ENCODE results near the gene HMCES.
"Not testable (repeated sequence)": the region's sequence is repeated elsewhere in the genome, so short reads cannot be mapped to it uniquely, and the experiment has no call there.

GRCh38 chr3:129264994-129265393 is 13.7 kb upstream of the HMCES start:
- TF ChIP-seq, protein P1, sequence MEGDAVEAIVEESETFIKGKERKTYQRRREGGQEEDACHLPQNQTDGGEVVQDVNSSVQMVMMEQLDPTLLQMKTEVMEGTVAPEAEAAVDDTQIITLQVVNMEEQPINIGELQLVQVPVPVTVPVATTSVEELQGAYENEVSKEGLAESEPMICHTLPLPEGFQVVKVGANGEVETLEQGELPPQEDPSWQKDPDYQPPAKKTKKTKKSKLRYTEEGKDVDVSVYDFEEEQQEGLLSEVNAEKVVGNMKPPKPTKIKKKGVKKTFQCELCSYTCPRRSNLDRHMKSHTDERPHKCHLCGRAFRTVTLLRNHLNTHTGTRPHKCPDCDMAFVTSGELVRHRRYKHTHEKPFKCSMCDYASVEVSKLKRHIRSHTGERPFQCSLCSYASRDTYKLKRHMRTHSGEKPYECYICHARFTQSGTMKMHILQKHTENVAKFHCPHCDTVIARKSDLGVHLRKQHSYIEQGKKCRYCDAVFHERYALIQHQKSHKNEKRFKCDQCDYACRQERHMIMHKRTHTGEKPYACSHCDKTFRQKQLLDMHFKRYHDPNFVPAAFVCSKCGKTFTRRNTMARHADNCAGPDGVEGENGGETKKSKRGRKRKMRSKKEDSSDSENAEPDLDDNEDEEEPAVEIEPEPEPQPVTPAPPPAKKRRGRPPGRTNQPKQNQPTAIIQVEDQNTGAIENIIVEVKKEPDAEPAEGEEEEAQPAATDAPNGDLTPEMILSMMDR (IDR thresholded peaks at IDR 0.05): not testable (repeated sequence)
- not testable (repeated sequence) for TF ChIP-seq TEAD4 (IDR thresholded peaks at IDR 0.05; ENCODE audit: borderline replicate concordance, insufficient read depth); POLR2AphosphoS5 (IDR thresholded peaks at IDR 0.05; ENCODE audit: low read depth, low read length); SMC3 (IDR thresholded peaks at IDR 0.05; ENCODE audit: low read depth, low read length); NRF1 (IDR thresholded peaks at IDR 0.05; ENCODE audit: low read depth, low read length); MAX (IDR thresholded peaks at IDR 0.05; ENCODE audit: low read depth); GABPA (IDR thresholded peaks at IDR 0.05; ENCODE audit: low read depth); EP300 (IDR thresholded peaks at IDR 0.05; ENCODE audit: borderline replicate concordance in 1 of 2, low read depth in 1 of 2, low read length in 1 of 2); RCOR1 (IDR thresholded peaks at IDR 0.05; ENCODE audit: low read length); YY1 (IDR thresholded peaks at IDR 0.05; ENCODE audit: low read depth)
- TF ChIP-seq, protein P2, sequence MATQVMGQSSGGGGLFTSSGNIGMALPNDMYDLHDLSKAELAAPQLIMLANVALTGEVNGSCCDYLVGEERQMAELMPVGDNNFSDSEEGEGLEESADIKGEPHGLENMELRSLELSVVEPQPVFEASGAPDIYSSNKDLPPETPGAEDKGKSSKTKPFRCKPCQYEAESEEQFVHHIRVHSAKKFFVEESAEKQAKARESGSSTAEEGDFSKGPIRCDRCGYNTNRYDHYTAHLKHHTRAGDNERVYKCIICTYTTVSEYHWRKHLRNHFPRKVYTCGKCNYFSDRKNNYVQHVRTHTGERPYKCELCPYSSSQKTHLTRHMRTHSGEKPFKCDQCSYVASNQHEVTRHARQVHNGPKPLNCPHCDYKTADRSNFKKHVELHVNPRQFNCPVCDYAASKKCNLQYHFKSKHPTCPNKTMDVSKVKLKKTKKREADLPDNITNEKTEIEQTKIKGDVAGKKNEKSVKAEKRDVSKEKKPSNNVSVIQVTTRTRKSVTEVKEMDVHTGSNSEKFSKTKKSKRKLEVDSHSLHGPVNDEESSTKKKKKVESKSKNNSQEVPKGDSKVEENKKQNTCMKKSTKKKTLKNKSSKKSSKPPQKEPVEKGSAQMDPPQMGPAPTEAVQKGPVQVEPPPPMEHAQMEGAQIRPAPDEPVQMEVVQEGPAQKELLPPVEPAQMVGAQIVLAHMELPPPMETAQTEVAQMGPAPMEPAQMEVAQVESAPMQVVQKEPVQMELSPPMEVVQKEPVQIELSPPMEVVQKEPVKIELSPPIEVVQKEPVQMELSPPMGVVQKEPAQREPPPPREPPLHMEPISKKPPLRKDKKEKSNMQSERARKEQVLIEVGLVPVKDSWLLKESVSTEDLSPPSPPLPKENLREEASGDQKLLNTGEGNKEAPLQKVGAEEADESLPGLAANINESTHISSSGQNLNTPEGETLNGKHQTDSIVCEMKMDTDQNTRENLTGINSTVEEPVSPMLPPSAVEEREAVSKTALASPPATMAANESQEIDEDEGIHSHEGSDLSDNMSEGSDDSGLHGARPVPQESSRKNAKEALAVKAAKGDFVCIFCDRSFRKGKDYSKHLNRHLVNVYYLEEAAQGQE (IDR thresholded peaks at IDR 0.05; ENCODE audit: low read depth, low read length): not testable (repeated sequence)
